NCI-H748 (cell line): ENCODE data around the gene ANKRD11.

Source experiments
- DNase-seq: peaks from one replicate; lab custom pipeline; 2025; ENCODE audit not compliant: unreplicated experiment; lab: John Stamatoyannopoulos, UW

The ANKRD11 gene

GRCh38 chr16:89354325-89354724 is 136.0 kb downstream of the ANKRD11 start:
- DNase-seq = no peak

DNA sequence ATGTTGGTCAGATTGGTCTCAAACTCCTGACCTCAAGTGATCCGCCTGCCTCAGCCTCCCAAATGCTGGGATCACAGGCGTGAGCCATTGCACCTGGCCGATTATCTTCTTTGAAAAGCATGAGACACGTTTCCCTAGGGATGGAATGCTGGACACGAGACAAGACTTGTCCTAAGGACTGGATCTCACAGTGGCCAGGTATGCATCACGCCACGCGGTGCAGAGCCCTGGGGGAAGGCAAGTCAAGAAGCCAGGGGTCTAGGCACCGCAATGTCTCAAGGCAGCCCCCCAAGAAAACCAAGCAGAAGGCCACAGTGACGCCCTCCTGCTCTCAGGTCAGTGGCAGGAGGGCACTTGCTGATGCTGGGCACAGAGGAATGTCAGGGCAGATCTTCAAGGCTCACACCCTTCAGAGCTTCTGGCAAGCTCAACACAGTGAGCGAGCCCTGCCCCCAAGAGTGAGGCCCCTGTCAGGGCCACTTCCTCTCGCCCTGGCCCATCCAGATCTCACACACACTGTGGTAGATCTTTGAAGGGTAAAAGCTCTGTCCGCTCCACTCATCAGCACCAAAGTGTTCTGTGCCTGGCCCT is 138.2 kb downstream of the ANKRD11 start:
- no peak for DNase-seq

DNA sequence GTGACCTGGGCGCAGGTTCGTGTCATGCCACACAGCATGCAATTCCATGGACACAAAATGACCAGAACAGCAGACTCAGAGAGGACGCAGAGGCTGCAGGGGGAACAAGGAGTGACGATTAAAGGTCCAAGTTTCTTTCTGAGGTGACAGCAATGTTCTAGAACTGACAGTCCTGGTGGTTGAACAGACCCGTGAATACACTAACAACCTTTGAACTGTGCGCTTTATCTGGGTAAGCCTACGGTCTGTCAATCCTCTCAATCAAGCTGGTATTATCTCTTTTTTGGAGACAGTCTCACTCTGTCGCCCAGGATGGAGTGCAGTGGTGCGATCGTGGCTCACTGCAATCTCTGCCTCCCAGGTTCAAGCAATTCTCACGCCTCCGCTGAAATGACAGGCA is 138.7 kb downstream of the ANKRD11 start:
- DNase-seq = no peak

DNA sequence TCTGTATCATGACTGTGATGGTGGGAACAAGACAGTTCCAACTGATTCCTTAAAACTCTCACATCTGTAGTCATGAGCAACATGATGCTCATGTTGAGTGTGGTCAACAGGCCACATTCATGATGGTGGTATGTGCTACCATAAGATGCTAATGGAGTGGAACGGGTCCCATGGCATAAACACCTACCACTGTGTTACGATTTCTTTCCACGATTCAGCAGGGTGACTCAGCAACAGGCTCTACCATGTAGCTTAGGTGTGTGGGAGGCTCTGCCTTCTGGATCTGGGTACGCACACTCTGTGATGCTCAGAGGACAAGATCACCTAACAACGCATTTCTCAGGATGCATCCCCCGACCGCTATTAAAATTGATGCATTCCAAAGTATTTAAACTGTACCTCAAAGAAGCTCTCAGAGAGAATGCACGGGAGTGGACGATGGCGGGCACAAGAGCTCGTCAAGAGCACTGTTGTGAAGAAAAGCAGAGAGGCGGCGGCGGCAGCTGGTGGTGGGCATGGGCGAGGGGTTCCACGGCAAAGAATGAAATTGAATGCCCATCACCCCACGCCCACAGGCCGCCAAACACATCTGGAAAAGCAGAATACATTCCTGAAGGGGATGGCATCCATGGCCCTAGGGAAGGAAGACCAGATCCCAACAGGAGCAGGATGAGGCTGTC is 139.5 kb downstream of the ANKRD11 start:
- DNase-seq = no peak

GRCh38 chr16:89349947-89350633 is 140.3 kb downstream of the ANKRD11 start:
- DNase-seq = no peak

- DNase-seq = no peak
These were observed 142.6 kb downstream of the ANKRD11 start for GRCh38 chr16:89347807-89348206.

DNA sequence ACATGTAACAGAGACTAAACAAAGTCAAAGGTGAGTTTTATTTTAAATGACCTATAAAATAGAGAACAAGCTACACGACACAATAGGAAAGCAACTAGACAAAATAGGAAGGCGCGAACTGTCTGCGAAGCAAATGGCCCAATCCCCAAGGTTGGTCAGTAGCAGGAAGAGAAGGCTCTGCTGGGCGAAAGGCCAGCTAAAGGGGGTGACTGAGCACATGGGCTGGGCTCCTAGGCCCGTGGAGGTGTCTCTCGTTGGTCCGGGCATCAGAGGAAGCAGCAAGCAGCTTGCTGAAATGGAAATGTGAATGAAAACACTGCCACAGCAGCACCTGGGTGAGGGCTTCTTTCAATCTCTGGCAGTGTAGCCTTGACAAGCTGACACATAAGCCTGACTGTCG is 143.5 kb downstream of the ANKRD11 start:
- no peak for DNase-seq

GRCh38 chr16:89345642-89346150 is 144.7 kb downstream of the ANKRD11 start:
- peak; percentile 9 for DNase-seq

DNA sequence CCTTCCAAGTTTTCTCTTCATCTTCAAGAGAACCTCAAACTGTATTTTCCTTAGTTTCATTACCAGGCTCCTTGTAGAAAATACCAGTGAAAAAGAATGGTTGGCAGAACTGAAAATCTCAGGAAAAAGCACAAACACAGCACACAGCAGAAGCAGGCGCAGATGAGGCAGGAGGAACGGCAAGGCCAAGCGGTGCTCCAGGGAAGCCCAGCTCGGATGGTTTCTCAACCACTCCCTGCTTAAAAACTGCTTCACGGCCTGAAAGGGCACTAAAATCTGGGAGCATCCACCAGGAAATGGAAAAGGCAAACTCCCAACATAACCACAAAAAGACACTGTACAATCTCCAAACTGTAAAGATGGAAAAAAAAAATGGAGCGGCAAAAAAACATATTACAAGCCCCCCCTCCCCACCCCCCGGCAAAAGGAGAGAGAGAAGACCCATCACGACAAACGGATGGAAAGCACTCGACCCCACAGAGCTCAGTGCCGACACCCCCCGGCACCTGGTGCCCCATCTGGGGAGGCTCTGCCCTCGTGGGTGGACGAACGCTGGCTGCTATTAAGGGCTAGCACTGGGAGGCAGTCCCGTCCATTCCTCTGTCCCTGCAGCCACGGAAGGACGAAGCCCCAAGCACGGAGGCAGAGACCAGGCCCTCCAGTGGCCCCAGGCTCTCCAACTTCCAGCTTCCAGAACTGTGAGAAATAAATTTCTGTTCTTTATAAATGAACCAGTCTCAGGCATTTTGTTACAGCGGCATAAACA is 145.3 kb downstream of the ANKRD11 start:
- no peak for DNase-seq

- DNase-seq = no peak
These were observed 145.9 kb downstream of the ANKRD11 start for GRCh38 chr16:89344458-89344834.

- DNase-seq = no peak
These were observed 146.6 kb downstream of the ANKRD11 start for GRCh38 chr16:89343501-89344457.

DNA sequence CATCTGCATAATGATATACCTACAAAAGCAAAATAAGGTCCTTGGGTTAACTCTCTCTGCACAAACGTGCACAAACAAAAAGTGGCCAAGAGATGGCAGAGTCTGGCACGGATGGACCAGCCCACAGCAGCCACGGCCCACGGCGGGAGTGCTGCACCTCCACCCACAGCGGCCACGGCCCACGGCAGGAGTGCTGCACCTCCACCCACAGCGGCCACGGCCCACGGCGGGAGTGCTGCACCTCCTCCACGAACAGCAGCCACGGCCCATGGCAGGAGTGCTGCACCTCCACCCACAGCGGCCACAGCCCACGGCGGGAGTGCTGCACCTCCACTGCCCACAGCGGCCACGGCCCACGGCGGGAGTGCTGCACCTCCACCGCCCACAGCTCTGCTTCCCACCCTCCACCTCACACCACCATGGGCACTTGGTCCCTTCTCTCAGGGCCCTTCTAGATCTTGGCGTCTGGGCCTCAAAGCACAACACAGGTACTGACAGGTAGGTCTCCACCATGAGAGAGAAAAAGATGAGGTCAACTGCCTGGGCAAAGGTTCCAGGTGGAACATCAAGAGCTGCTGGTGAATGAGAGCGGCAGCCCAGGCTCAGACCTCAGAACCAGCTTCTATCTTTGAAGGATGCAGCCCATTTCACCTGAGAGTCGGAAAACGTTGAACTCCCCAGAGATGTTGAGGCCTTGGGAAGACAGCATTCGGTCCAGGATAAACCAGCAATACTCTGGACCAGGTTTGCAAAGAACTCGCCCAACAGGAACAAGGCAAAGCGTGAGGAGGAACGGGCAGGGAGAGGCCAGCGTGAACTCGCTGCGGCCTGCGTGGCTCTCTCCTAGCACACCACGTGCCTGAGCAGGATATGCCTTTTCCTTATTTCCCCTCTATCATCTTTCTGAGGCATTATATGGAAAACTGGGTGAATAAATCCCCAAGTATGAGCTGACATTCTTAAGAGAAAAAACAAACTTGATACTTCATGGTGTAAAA is 148.4 kb downstream of the ANKRD11 start:
- no peak for DNase-seq

DNA sequence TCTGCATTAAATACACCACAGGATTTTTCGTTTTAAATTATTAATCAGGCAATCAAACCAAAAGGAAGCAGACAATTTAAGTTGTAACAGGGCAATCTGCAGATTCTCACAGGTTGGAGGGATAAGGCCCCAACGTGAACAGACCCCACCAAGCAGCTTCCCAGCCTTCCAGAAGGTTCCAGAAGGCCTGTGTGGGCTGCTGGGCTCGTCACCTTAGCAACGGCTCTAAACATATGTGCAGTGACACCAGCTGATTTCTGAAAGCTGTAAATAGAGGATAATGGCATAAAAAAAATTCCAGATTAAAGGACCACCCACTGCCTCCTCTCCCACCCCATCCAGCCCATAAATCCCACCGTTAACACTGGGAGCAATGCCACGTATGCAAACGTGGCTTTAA is 149.1 kb downstream of the ANKRD11 start:
- no peak for DNase-seq

- DNase-seq = no peak
These were observed 151.5 kb downstream of the ANKRD11 start for GRCh38 chr16:89338863-89339262.

- no peak for DNase-seq
These were observed 152.4 kb downstream of the ANKRD11 start for GRCh38 chr16:89337965-89338364.

DNA sequence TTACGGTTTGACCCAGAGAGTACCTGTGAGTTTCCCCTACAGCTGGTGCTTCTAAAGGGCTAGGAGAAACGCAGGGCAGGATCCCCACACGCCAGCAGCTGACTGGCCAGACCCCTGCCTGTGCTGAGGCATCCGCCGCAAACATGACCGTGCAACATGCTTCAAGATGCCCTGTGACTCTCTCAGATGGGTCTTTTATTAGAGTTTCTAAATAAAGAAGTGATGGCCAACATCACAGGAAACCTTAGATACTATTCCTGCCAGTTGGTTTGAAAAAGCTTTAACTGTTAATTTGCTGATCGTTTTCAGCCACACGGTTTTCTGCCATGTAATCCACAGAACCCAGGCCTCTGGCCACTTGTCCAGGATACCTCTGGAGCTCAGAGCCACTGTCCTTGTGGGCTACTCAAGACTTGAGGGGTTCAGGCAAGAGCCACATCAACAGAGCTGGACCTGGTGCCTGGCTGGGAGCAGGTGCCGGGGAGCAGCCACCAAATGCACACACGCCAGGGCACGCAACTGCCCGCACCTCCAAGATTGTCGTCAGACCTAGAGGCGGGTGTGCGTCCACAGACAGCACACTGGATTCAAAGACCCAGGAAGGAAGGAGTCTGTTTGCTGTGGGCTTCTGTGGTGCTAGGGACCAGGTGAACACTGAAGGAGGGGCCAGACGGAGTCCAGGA is 154.4 kb downstream of the ANKRD11 start:
- no peak for DNase-seq

- DNase-seq = no peak
These were observed 155.2 kb downstream of the ANKRD11 start for GRCh38 chr16:89334988-89335802.

DNA sequence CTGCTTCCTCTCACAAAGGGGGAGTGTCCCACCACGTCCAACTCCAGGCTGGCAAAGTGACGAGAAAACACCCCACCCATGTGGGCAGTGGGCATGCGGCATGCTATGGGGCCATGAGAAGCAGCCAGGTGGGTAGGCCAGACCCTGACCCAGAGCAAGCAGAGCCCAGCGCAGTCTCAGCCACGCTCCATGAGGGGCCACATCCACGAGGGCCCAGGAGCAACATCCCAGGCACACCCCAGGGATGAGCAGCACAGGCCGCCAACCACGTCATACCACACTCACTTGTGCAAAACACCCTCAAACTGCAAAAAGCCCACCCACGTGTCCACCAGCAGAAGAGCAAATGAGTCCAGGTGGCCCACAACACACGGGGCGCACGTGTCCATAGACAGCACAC is 155.9 kb downstream of the ANKRD11 start:
- DNase-seq = no peak
